Activated CD4-positive, alpha-beta T cell treated with anti-CD3 and anti-CD28 coated beads for 48 hours (primary cell): ENCODE results near the gene TENM4.
A peak's percentile ranks its signal among the peaks of the same experiment; 100 is the strongest.

ENCODE experiments used
- DNase-seq: peaks from one replicate; pipeline ENCODE4 v3.0.0-alpha.2; 2020

Gene TENM4

GRCh38 chr11:79160791-79161403 is 279.9 kb downstream of the TENM4 start:
- DNase-seq: no peak

GRCh38 chr11:79159657-79160450 is 281.0 kb downstream of the TENM4 start:
- no peak for DNase-seq

GRCh38 chr11:79157738-79158137 is 283.1 kb downstream of the TENM4 start:
- DNase-seq: no peak

- no peak for DNase-seq
Measured at GRCh38 chr11:79156031-79156430, 284.8 kb downstream of the TENM4 start.

- DNase-seq: no peak
Measured at GRCh38 chr11:79155237-79155636, 285.6 kb downstream of the TENM4 start.

GRCh38 chr11:79152511-79152910 is 288.3 kb downstream of the TENM4 start:
- no peak for DNase-seq

GRCh38 chr11:79151396-79151795 is 289.4 kb downstream of the TENM4 start:
- DNase-seq: no peak

GRCh38 chr11:79150966-79151365 is 289.9 kb downstream of the TENM4 start:
- DNase-seq: no peak

- no peak for DNase-seq
Measured at GRCh38 chr11:79150320-79150719, 290.5 kb downstream of the TENM4 start.

GRCh38 chr11:79147731-79148130 is 293.1 kb downstream of the TENM4 start:
- no peak for DNase-seq

GRCh38 chr11:79147011-79147410 is 293.8 kb downstream of the TENM4 start:
- DNase-seq: no peak

- peak; percentile 2 for DNase-seq
Measured at GRCh38 chr11:79139900-79140299, 300.9 kb downstream of the TENM4 start.

GRCh38 chr11:79129702-79130101 is 311.1 kb downstream of the TENM4 start:
- DNase-seq: no peak

- no peak for DNase-seq
Measured at GRCh38 chr11:79128291-79128690, 312.5 kb downstream of the TENM4 start.

- DNase-seq: no peak
Measured at GRCh38 chr11:79122759-79123158, 318.1 kb downstream of the TENM4 start.

- DNase-seq: no peak
Measured at GRCh38 chr11:79121351-79121750, 319.5 kb downstream of the TENM4 start.

GRCh38 chr11:79119491-79120284 is 321.1 kb downstream of the TENM4 start:
- DNase-seq: no peak

GRCh38 chr11:79117488-79117887 is 323.3 kb downstream of the TENM4 start:
- no peak for DNase-seq

GRCh38 chr11:79116600-79116999 is 324.2 kb downstream of the TENM4 start:
- DNase-seq: no peak

GRCh38 chr11:79113054-79113690 is 327.7 kb downstream of the TENM4 start:
- no peak for DNase-seq

GRCh38 chr11:79110796-79111195 is 330.0 kb downstream of the TENM4 start:
- no peak for DNase-seq

GRCh38 chr11:79110321-79110720 is 330.5 kb downstream of the TENM4 start:
- no peak for DNase-seq

- no peak for DNase-seq
Measured at GRCh38 chr11:79108851-79109250, 332.0 kb downstream of the TENM4 start.
